Lower leg skin (tissue), 4 donors: ENCODE results near the gene GSK3B. TPM values are rescaled to one million over a fixed set of nuclear protein-coding genes. Genes with fewer than 3 reads are reported as not detected.

Experiments used
- DNase-seq, 2 donors: peaks; one replicate each; pipeline ENCODE4 v3.0.0-alpha.2; 2019; ENCODE audit warnings: low spot score in 2 of 2
- H3K4me3 ChIP-seq: fragments of 200-600 bp; sonication (generic); 2 replicates; pipeline ENCODE4 v1.5.1; 2017; ENCODE audit warnings: mild to moderate bottlenecking, low read depth; ENCODE audit not compliant: poor library complexity, severe bottlenecking
- POLR2A ChIP-seq, 2 donors: fragments of 450-650 bp; IDR thresholded peaks; one replicate each; pipeline ENCODE4 v1.6.1; 2016 to 2017; ENCODE audit warnings: antibody characterized with exemption in 2 of 2, mild to moderate bottlenecking in 1 of 2, moderate library complexity in 1 of 2
- WGBS, 2 donors: methylation state at CpG; one replicate each; pipeline ENCODE4 v1.1.5; 2018; 5-methylcytosine and 5-hydroxymethylcytosine counted together
- intact Hi-C: fragments of 100-400 bp; cut with DNase I; formaldehyde crosslinking; loops from one replicate; pipeline ENCODE4 v1.15.0; 2023; ENCODE audit warnings: low total_unique reads
- total RNA-seq, 4 donors: library from RNA; depleted of rRNA; stranded (reverse); fragments of >200 nt; gene quantifications; one replicate each; pipeline ENCODE4 v1.1.0, GENCODE V29; 2016
- TF ChIP-seq, protein P1 (sequence below), 3 donors: fragments of 450-650 bp; IDR thresholded peaks; one replicate each; pipeline ENCODE4 v1.5.1; 2016; ENCODE audit warnings: antibody characterized with exemption in 3 of 3, mild to moderate bottlenecking in 3 of 3, moderate library complexity in 2 of 3

Gene GSK3B
- total RNA-seq, 4 donors from 2014 or later, result 37.3 to 48.7 (median 46.0) TPM

DNA sequence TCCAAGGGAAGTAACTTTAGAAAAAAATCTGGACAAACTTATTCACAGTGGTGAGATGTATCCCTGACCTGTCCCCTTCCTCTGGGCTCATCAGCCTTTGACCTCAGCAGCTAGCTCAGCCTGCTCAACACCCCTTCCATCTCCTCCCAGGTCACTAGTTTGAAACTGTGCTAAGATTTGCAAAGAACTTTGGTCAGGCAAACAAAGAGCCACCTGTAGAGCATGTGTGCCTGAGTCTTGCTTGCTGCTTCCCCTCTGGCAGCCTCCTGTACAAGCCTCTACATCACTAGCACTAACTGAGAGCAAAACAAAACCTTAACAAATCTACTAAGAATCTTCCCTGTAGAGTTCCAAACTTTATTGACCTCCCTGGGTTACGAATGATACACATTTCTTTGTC lies 268.4 kb downstream of the GSK3B start:
- intact Hi-C loops, result no loop called here
- no peak overlapping the region for H3K4me3 ChIP-seq
- 83 to 93% methylated on average over 1 of the region's 1 CpG for WGBS, 2 donors
- DNase-seq, result no peak
- TF ChIP-seq, protein P1, sequence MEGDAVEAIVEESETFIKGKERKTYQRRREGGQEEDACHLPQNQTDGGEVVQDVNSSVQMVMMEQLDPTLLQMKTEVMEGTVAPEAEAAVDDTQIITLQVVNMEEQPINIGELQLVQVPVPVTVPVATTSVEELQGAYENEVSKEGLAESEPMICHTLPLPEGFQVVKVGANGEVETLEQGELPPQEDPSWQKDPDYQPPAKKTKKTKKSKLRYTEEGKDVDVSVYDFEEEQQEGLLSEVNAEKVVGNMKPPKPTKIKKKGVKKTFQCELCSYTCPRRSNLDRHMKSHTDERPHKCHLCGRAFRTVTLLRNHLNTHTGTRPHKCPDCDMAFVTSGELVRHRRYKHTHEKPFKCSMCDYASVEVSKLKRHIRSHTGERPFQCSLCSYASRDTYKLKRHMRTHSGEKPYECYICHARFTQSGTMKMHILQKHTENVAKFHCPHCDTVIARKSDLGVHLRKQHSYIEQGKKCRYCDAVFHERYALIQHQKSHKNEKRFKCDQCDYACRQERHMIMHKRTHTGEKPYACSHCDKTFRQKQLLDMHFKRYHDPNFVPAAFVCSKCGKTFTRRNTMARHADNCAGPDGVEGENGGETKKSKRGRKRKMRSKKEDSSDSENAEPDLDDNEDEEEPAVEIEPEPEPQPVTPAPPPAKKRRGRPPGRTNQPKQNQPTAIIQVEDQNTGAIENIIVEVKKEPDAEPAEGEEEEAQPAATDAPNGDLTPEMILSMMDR (IDR thresholded peaks at IDR 0.05), result no peak
- TF ChIP-seq POLR2A (IDR thresholded peaks at IDR 0.05), result no peak

DNA sequence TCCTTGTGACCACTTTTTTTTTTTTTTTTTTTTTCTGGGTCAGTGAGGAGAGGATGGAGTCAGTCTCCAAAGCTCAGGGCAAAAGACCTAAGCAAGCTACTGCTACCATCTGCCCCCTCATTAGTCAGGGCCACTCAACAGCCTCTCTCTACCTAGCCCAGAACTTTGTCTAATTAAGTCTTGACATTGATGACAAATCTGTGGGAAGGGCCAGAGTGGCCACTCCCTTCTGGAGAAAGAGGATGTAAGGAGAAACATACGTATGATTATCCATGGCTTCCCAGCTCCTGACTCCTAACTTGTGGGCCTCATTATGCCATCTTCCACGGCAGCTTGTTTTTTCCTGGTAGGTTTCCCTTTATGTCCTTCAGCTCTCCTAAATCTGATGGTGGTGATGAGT lies 274.4 kb downstream of the GSK3B start:
- no peak for TF ChIP-seq POLR2A (IDR thresholded peaks at IDR 0.05)
- TF ChIP-seq, protein P1 (IDR thresholded peaks at IDR 0.05), result no peak
- H3K4me3 ChIP-seq, result no peak overlapping the region
- 54 to 56% methylated on average over 2 of the region's 2 CpGs for WGBS, 2 donors
- intact Hi-C loops, result no loop called here
- no peak for DNase-seq

DNA sequence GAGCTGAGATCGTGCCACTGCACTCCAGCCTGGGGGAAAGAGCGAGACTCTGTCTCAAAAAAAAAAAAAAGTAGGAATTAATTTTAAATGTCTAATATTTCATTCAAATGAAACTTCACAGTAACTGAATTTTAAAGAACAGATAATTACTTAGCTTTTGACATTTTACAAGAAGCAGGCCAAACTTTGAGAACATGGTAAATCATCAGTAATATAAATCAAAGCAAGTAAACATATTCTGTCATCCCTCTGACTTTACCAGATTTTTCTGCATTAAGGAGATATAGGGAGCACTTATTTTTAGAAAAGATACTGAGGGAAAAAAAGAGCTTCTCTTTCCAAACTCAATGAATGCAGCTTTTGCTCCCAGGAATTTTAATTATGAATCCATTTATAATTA lies 275.3 kb downstream of the GSK3B start:
- H3K4me3 ChIP-seq, result no peak overlapping the region
- DNase-seq, result no peak
- 72 to 75% methylated on average over 2 of the region's 2 CpGs for WGBS, 2 donors
- TF ChIP-seq, protein P1 (IDR thresholded peaks at IDR 0.05), result no peak
- no peak for TF ChIP-seq POLR2A (IDR thresholded peaks at IDR 0.05)
- intact Hi-C loops, result no loop called here

DNA sequence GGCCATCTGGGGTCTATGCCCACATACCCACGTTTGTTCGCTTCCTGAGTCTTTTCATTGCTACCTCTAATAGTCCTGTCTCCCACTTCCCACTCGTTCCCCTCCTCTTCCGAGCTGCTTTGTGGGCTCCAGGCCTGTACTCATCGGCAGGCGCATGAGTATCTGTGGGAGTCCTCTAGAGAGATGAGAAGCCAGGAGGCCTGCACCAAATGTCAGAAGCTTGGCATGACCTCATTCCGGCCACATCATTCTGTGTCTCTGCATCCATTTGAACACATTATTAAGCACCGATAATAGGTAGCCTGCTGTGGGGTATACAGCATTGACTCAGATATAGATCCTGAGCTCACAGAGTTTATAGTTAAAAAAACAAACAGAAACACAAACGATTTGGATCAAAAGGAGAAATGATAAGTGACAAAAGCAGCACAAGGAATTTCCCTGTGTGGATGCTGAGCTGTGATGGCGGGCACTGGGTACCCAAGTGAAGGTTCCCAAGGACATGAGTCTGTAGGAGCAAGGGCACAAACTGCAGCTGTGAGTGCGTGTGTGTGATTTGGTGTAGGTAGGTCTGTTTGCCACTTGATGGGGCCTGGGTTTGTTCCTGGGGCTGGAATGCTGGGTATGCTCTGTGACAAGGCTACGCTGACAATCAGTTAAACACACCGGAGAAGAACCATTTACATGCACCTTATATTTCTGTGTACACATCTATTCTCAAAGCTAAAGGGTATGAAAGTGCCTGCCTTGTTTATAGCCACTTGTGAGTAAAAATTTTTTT lies 276.5 kb downstream of the GSK3B start:
- intact Hi-C loops, result no loop called here
- WGBS, 2 donors, result 71 to 76% methylated on average over 13 of the region's 13 CpGs
- H3K4me3 ChIP-seq, result no peak overlapping the region
- TF ChIP-seq, protein P1 (IDR thresholded peaks at IDR 0.05), result no peak
- no peak for TF ChIP-seq POLR2A (IDR thresholded peaks at IDR 0.05)
- no peak for DNase-seq

DNA sequence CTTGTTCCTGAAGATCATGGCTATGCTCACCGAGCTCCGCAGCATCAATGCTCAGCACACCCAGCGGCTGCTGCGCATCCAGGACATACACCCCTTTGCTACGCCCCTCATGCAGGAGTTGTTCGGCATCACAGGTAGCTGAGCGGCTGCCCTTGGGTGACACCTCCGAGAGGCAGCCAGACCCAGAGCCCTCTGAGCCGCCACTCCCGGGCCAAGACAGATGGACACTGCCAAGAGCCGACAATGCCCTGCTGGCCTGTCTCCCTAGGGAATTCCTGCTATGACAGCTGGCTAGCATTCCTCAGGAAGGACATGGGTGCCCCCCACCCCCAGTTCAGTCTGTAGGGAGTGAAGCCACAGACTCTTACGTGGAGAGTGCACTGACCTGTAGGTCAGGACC lies 277.2 kb downstream of the GSK3B start:
- no peak for DNase-seq
- 64 to 70% methylated on average over 9 to 12 of the region's 12 CpGs for WGBS, 2 donors
- TF ChIP-seq, protein P1 (IDR thresholded peaks at IDR 0.05), result no peak
- TF ChIP-seq POLR2A (IDR thresholded peaks at IDR 0.05), result no peak
- intact Hi-C loops, result no loop called here
- no peak overlapping the region for H3K4me3 ChIP-seq

DNA sequence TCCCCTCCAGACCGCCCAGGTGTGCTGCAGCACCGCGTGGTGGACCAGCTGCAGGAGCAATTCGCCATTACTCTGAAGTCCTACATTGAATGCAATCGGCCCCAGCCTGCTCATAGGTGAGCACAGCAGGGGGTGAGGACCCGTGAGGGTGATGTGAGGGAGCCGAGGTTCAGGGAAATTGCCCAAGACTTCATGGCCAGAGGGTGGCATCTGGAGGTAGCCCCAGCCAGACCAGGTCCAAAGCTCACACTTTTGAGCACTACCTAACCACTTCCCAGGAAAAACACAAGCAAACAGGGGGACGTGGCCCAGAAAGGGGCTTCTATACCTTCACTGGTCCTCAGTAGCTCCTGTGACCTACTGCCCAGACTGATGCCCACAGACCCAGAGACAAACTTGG lies 278.5 kb downstream of the GSK3B start:
- intact Hi-C loops, result no loop called here
- no peak for DNase-seq
- TF ChIP-seq POLR2A (IDR thresholded peaks at IDR 0.05), result no peak
- TF ChIP-seq, protein P1 (IDR thresholded peaks at IDR 0.05), result no peak
- 94 to 97% methylated on average over 7 to 8 of the region's 8 CpGs for WGBS, 2 donors
- H3K4me3 ChIP-seq, result no peak overlapping the region
